CD4-positive, alpha-beta T cell (primary cell): ENCODE data around the gene CDC14B. TPM values are rescaled to one million over a fixed set of nuclear protein-coding genes. Genes with fewer than 3 reads are reported as not detected.

Experiments used
- ATAC-seq: fragments of 200-7000 bp; cut with Tn5 transposase; one replicate; pipeline ENCODE4 v1.10.0; 2022; ENCODE audit warnings: mild to moderate bottlenecking; ENCODE audit not compliant: poor library complexity
- CTCF ChIA-PET: fragments of 350-600 bp; sonication (Branson Sonifier 250); formaldehyde crosslinking; loops from one replicate; lab custom pipeline; 2021; ENCODE audit warnings: antibody characterized with exemption, inconsistent platforms; lab: Charles Lee
- POLR2A ChIA-PET: fragments of 350-600 bp; sonication (Branson Sonifier 250); formaldehyde crosslinking; loops from one replicate; lab custom pipeline; 2021; ENCODE audit warnings: antibody characterized with exemption, inconsistent platforms; lab: Charles Lee
- DNase-seq, 14 experiments: peaks; one replicate each; pipeline ENCODE4 v3.0.0-alpha.2; 2013 to 2020; ENCODE audit warnings: mixed read lengths in 2 of 14
- H3K27ac ChIP-seq, 2 donors: one replicate each; pipeline versions ENCODE4 v1.5.1 to v1.7.0; 2013; ENCODE audit warnings: low read length in 2 of 2, low read depth in 1 of 2, mild to moderate bottlenecking in 1 of 2
- H3K27me3 ChIP-seq, 2 experiments: 1 replicate in 1 of 2; 2 replicates in 1 of 2; pipeline versions ENCODE4 v1.6.1 to v1.7.0; 2013; ENCODE audit warnings: low read length in 2 of 2, control low read depth in 1 of 2, mild to moderate bottlenecking in 1 of 2, moderate library complexity in 1 of 2; ENCODE audit not compliant: insufficient read depth in 2 of 2, control insufficient read depth in 1 of 2
- H3K36me3 ChIP-seq: one replicate; pipeline ENCODE4 v1.6.1; 2013; ENCODE audit warnings: low read length, control low read depth; ENCODE audit not compliant: insufficient read depth
- H3K4me1 ChIP-seq: one replicate; pipeline ENCODE4 v1.6.1; 2013; ENCODE audit warnings: low read length, control low read depth; ENCODE audit not compliant: insufficient read depth
- H3K4me3 ChIP-seq: one replicate; pipeline ENCODE4 v1.5.1; 2013; ENCODE audit warnings: mild to moderate bottlenecking, low read length, moderate library complexity
- H3K9me3 ChIP-seq, 2 experiments: 1 replicate in 1 of 2; 2 replicates in 1 of 2; pipeline versions ENCODE4 v1.6.1 to v1.7.0; 2013; ENCODE audit warnings: low read length in 2 of 2, mild to moderate bottlenecking in 2 of 2, control low read depth in 1 of 2, moderate library complexity in 1 of 2; ENCODE audit not compliant: control insufficient read depth in 1 of 2, insufficient read depth in 1 of 2
- H3K27ac Mint-ChIP-seq: one replicate; pipeline ENCODE4 v1.8.0; 2020; ENCODE audit warnings: mixed read lengths
- H3K27me3 Mint-ChIP-seq: one replicate; pipeline ENCODE4 v1.8.0; 2021; ENCODE audit warnings: mixed read lengths
- H3K36me3 Mint-ChIP-seq: one replicate; pipeline ENCODE4 v1.8.0; 2021; ENCODE audit warnings: low read depth, mixed read lengths
- H3K4me1 Mint-ChIP-seq: one replicate; pipeline ENCODE4 v1.8.0; 2021; ENCODE audit warnings: low read depth, mixed read lengths
- H3K4me3 Mint-ChIP-seq: one replicate; pipeline ENCODE4 v1.8.0; 2020; ENCODE audit warnings: mild to moderate bottlenecking, mixed read lengths
- H3K9me3 Mint-ChIP-seq: one replicate; pipeline ENCODE4 v1.8.0; 2020; ENCODE audit warnings: mixed read lengths
- CTCF ChIP-seq: fragments of 200-600 bp; IDR thresholded peaks from one replicate; pipeline ENCODE4 v1.8.0; 2022; ENCODE audit warnings: antibody characterized with exemption, mild to moderate bottlenecking
- intact Hi-C, 2 experiments: fragments of 100-400 bp; cut with DNase I in 1 of 2; cut with micrococcal nuclease in 1 of 2; formaldehyde crosslinking; loops; one replicate each; pipeline versions ENCODE4 v1.15.1 to v1.9.0; 2023 to 2025; cut with DNase I, micrococcal nuclease
- total RNA-seq, 174 experiments: library from RNA in 2 of 174; stranded (reverse) in 2 of 174; gene quantifications; one replicate each; pipeline ENCODE4 v1.2.3 and lab custom pipeline; 2021 to 2026

The CDC14B gene
- total RNA-seq, 2 experiments from 2014 or later: 3.5 TPM

GRCh38 chr9:96565671-96566497 is 53.8 kb downstream of the CDC14B start:
- Mint-ChIP-seq H3K27me3 (no peaks in the 10 kb centered on the region), H3K9me3 (no peaks in the 10 kb centered on the region), H3K4me3 (peak overlapping the region; percentile 85), H3K4me1 (peaks cover 31% of the 10 kb centered on the region), H3K27ac (peak overlapping the region; percentile 62), H3K36me3 (peaks cover 27% of the 10 kb centered on the region)
- TF ChIP-seq CTCF: no peak
- ChIA-PET POLR2A (interaction anchor here (0.6 to 3.0 kb wide), 12 partner anchors 9 to 1690 kb away, joined by 3 to 41 read pairs (median 6); partner anchors contain the start of genes CDC14B, HABP4, NCBP1 and PRXL2C), CTCF (interaction anchor here (0.7 to 2.5 kb wide), 14 partner anchors 8 to 291 kb away, joined by 3 to 8 read pairs (median 3); partner anchors contain the start of genes HABP4, PRXL2C and ZNF510)
- intact Hi-C loops: loop anchor here (2.0 to 5.0 kb wide), 5 partner anchors 86 to 239 kb away; partner anchors contain the start of genes HABP4 (in 2 of the 2) and ZNF367 (in 1 of the 2)
- ATAC-seq (no peak), DNase-seq (peak in 2 of 14 experiments; percentile 3 to 10)
- H3K4me3 ChIP-seq: peak overlapping the region; percentile 85
- peaks cover 15% of the 10 kb centered on the region for H3K4me1 ChIP-seq
- H3K9me3 ChIP-seq: no peaks in the 10 kb centered on the region
- peak overlapping the region in 1 of 2 donors; percentile 73 for H3K27ac ChIP-seq
- peaks cover 4% of the 10 kb centered on the region for H3K36me3 ChIP-seq
- H3K27me3 ChIP-seq: no peaks in the 10 kb centered on the region

DNA sequence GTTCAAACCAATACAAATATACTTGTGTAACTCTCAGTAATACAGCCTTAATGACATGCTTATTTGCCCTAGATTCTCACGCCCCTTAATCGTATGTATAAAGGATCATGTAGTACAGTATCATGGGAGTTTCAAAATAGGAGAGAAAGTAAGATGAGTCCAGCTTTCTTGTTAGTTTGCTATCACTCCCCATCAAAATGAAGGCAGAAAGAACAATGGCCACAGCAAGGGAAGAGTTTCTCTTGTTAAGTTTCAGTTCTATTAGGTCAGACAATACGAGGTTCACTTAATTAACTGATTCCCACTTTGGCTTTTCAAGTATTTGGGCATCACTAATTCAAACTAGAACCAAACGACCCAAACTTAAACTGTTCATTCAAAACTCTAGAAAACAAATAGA is 55.4 kb downstream of the CDC14B start:
- peaks cover 4% of the 10 kb centered on the region for H3K36me3 ChIP-seq
- H3K4me1 Mint-ChIP-seq: peaks cover 31% of the 10 kb centered on the region
- intact Hi-C loops: no loop called here
- peaks cover 40% of the 10 kb centered on the region for H3K36me3 Mint-ChIP-seq
- no peak for TF ChIP-seq CTCF
- no peak overlapping the region for H3K27ac Mint-ChIP-seq
- no peaks in the 10 kb centered on the region for H3K9me3 ChIP-seq
- peaks cover 15% of the 10 kb centered on the region for H3K4me1 ChIP-seq
- H3K4me3 Mint-ChIP-seq: no peak overlapping the region
- DNase-seq (no peak), ATAC-seq (no peak)
- H3K27me3 ChIP-seq: no peaks in the 10 kb centered on the region
- H3K4me3 ChIP-seq: no peak overlapping the region
- POLR2A ChIA-PET: no interaction called here
- no peaks in the 10 kb centered on the region for H3K9me3 Mint-ChIP-seq
- no peaks in the 10 kb centered on the region for H3K27me3 Mint-ChIP-seq
- no peak overlapping the region for H3K27ac ChIP-seq
- CTCF ChIA-PET: no interaction called here

- Mint-ChIP-seq H3K4me1 (peaks cover 6% of the 10 kb centered on the region), H3K4me3 (no peak overlapping the region), H3K9me3 (no peaks in the 10 kb centered on the region), H3K36me3 (peaks cover 47% of the 10 kb centered on the region), H3K27me3 (no peaks in the 10 kb centered on the region), H3K27ac (no peak overlapping the region)
- H3K27me3 ChIP-seq: no peaks in the 10 kb centered on the region
- intact Hi-C loops: no loop called here
- no peak overlapping the region for H3K4me3 ChIP-seq
- DNase-seq (no peak), ATAC-seq (no peak)
- H3K36me3 ChIP-seq: peaks cover 4% of the 10 kb centered on the region
- CTCF ChIA-PET: no interaction called here
- H3K9me3 ChIP-seq: no peaks in the 10 kb centered on the region
- no peaks in the 10 kb centered on the region for H3K4me1 ChIP-seq
- no peak overlapping the region for H3K27ac ChIP-seq
- TF ChIP-seq CTCF: no peak
- POLR2A ChIA-PET: no interaction called here
Measured at GRCh38 chr9:96559339-96559943, 60.2 kb downstream of the CDC14B start.
